Parathyroid adenoma (tissue), 2 donors: ENCODE data around the gene ZNF593.
A peak's percentile ranks its signal among the peaks of the same experiment; 100 is the strongest.

ENCODE experiments used
- H2AFZ ChIP-seq: fragments of 300-600 bp; sonication (generic); one replicate; pipeline ENCODE4 v1.7.0; 2017; ENCODE audit warnings: antibody characterized with exemption, mild to moderate bottlenecking
- H3K27ac ChIP-seq: fragments of 300-600 bp; sonication (generic); one replicate; pipeline ENCODE4 v1.7.0; 2017
- H3K27me3 ChIP-seq: fragments of 300-600 bp; sonication (generic); one replicate; pipeline ENCODE4 v1.7.0; 2017; ENCODE audit warnings: low read length; ENCODE audit not compliant: control insufficient read depth, insufficient read depth
- H3K36me3 ChIP-seq: fragments of 300-600 bp; sonication (generic); one replicate; pipeline ENCODE4 v1.7.0; 2017; ENCODE audit warnings: low read length; ENCODE audit not compliant: control insufficient read depth, insufficient read depth
- H3K4me1 ChIP-seq: fragments of 300-600 bp; sonication (generic); one replicate; pipeline ENCODE4 v1.7.0; 2017; ENCODE audit warnings: control low read depth
- H3K4me2 ChIP-seq: fragments of 300-600 bp; sonication (generic); one replicate; pipeline ENCODE4 v1.7.0; 2017; ENCODE audit warnings: low read length
- H3K4me3 ChIP-seq: fragments of 300-600 bp; sonication (generic); one replicate; pipeline ENCODE4 v1.7.0; 2017; ENCODE audit warnings: low read depth, low read length
- H3K79me2 ChIP-seq: fragments of 300-600 bp; sonication (generic); one replicate; pipeline ENCODE4 v1.7.0; 2017; ENCODE audit warnings: control low read depth
- H3K9ac ChIP-seq: fragments of 300-600 bp; sonication (generic); one replicate; pipeline ENCODE4 v1.7.0; 2017; ENCODE audit warnings: mild to moderate bottlenecking
- H3K9me3 ChIP-seq: fragments of 300-600 bp; sonication (generic); one replicate; pipeline ENCODE4 v1.7.0; 2017; ENCODE audit warnings: low read length; ENCODE audit not compliant: control insufficient read depth
- TF ChIP-seq, protein P1 (sequence below): fragments of 300-600 bp; sonication (generic); IDR thresholded peaks from one replicate; pipeline ENCODE4 v1.7.0; 2017; ENCODE audit warnings: antibody characterized with exemption, mild to moderate bottlenecking
- donor health status: primary hyperparathyroidism.

ZNF593 gene

DNA sequence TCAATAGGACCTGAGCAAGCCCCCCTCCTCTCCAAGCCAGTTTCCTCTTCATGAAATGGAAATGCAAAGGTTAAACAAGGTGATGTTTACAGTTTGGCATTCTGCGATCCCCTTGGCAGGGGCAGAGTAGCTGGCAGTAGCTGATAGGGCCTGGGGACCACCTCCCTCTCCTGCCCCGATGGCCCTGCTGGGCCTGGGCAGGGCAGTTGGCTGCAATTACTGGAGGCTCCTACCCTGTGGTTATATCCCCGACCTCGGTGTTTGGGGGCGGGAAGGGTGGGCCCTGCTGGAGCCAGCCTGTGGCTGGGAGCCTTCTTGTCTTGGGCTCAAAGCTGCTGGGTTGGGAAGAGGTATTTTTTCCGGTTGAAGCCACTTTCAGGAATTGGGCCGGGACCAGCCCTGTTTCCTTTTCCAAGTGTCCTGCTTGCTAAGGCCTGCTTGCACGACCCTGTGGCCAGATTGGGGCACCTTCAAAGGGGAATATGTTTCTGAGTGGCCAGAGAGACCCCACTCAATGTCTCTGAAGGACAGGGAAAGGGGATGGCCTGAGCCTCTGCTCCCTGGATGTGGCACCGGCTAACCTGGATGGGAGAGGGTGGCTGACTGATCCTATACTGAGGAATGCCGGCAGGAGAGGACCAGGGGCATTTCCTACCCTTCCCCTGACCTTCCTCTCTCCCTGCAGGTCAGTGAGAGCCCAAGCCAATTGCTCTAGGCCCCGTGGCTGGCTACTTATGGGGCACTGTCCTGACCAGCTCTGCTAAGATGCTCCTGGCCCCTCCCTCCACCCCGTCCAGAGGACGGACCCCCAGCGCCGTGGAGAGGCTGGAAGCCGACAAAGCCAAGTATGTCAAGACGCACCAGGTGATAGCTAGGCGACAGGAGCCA, 8.9 kb upstream of the ZNF593 start:
- H3K79me2 ChIP-seq, result no peaks in the 10 kb centered on the region
- peak overlapping the region; percentile 54 for H3K27ac ChIP-seq
- H3K9ac ChIP-seq, result no peak overlapping the region
- no peaks in the 10 kb centered on the region for H3K9me3 ChIP-seq
- no peaks in the 10 kb centered on the region for H3K36me3 ChIP-seq
- TF ChIP-seq, protein P1, sequence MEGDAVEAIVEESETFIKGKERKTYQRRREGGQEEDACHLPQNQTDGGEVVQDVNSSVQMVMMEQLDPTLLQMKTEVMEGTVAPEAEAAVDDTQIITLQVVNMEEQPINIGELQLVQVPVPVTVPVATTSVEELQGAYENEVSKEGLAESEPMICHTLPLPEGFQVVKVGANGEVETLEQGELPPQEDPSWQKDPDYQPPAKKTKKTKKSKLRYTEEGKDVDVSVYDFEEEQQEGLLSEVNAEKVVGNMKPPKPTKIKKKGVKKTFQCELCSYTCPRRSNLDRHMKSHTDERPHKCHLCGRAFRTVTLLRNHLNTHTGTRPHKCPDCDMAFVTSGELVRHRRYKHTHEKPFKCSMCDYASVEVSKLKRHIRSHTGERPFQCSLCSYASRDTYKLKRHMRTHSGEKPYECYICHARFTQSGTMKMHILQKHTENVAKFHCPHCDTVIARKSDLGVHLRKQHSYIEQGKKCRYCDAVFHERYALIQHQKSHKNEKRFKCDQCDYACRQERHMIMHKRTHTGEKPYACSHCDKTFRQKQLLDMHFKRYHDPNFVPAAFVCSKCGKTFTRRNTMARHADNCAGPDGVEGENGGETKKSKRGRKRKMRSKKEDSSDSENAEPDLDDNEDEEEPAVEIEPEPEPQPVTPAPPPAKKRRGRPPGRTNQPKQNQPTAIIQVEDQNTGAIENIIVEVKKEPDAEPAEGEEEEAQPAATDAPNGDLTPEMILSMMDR, result no peak
- H3K27me3 ChIP-seq, result no peaks in the 10 kb centered on the region
- peak overlapping the region; percentile 85 for H3K4me2 ChIP-seq
- no peaks in the 10 kb centered on the region for H3K4me1 ChIP-seq
- peak overlapping the region; percentile 42 for H3K4me3 ChIP-seq
- peak overlapping the region; percentile 85 for H2AFZ ChIP-seq

DNA sequence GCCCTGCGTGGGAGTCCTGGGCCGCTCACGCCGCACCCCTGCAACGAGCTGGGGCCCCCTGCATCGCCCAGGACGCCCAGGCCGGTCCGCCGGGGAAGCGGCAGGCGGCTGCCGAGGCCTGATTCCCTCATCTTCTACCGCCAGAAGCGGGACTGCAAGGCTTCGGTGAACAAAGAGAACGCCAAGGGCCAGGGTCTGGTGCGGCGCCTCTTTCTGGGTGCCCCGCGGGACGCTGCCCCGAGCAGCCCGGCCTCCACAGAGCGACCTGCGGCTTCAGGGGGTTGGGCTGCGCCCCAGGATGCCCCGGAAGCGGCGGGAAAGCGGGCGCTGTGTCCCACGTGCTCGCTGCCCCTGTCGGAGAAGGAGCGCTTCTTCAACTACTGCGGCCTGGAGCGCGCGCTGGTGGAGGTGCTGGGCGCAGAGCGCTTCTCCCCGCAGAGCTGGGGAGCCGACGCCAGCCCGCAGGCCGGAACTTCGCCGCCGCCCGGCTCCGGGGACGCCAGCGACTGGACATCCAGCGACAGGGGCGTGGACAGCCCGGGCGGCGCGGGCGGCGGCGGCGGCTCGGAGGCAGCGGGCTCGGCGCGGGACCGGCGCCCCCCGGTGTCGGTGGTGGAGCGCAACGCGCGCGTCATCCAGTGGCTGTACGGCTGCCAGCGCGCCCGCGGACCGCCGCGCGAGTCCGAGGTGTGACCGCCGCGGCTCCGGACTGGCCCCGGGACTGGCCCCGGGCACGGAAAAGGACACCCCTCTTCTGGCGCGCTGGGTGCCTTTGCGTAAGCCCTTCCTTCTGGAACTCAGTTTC, 8.1 kb upstream of the ZNF593 start:
- Histone ChIP-seq H3K9ac (no peak overlapping the region), H3K36me3 (no peaks in the 10 kb centered on the region), H3K27me3 (no peaks in the 10 kb centered on the region), H3K9me3 (no peaks in the 10 kb centered on the region), H3K4me2 (peak overlapping the region; percentile 85), H3K4me3 (peak overlapping the region; percentile 46), H3K4me1 (no peaks in the 10 kb centered on the region), H3K79me2 (no peaks in the 10 kb centered on the region), H3K27ac (peak overlapping the region; percentile 19), H2AFZ (peak overlapping the region; percentile 85)
- TF ChIP-seq, protein P1, result no peak

DNA sequence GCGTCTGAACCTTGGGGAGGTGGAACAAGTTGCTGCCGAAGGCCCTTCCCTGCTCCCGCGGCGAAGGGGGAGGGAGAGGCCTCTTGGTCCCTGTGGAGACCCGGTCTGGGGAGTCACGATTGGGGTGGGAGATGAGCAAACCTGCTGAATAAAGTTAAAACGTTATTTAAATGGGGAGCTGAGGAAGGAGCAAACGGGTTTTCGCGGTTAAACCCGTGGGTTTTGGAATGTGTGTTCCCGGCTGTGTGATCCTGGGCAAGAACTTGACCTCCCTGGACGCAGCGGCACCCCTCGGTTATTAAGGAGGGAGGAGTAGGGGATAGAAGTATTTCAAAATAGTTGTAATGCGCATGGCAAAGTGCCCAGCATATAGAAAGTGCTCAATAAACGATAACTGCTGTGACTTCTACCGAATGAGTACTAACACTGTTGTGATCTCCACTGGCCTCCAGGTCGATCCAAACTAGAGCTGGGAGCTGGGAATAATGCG, 7.4 kb upstream of the ZNF593 start:
- no peak overlapping the region for H3K9ac ChIP-seq
- H3K27ac ChIP-seq, result no peak overlapping the region

DNA sequence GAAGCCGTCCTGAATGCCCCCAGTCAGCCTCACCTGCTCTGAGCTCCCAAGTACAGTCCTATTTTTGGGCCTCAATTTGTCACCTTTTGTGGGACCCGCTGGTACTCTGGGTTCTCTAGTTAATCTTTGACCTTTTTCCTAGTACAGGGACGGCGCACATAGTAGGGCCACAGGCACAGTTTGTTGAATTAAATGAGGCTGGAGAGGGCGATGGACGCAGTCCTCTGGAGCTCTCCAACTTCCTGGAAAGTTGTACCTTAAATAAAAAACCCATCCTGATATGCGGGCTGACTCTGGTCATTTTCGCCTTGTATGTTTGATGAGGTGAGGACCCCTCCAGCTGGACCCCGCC, 6.0 kb upstream of the ZNF593 start:
- Histone ChIP-seq H3K9me3 (no peaks in the 10 kb centered on the region), H3K4me2 (peak overlapping the region; percentile 65), H3K36me3 (no peaks in the 10 kb centered on the region), H3K9ac (no peak overlapping the region), H3K27me3 (no peaks in the 10 kb centered on the region), H3K4me3 (no peak overlapping the region), H3K79me2 (no peaks in the 10 kb centered on the region), H3K4me1 (peaks cover 2% of the 10 kb centered on the region), H2AFZ (peak overlapping the region; percentile 73), H3K27ac (no peak overlapping the region)
- TF ChIP-seq, protein P1, result no peak

More for the DNA sequence above, 7.4 kb upstream of the ZNF593 start:
- H3K4me1 ChIP-seq, result no peaks in the 10 kb centered on the region
- TF ChIP-seq, protein P1, result no peak
- H3K9me3 ChIP-seq, result no peaks in the 10 kb centered on the region
- no peaks in the 10 kb centered on the region for H3K36me3 ChIP-seq
- peak overlapping the region; percentile 46 for H3K4me3 ChIP-seq
- H2AFZ ChIP-seq, result peak overlapping the region; percentile 69
- peak overlapping the region; percentile 85 for H3K4me2 ChIP-seq
- H3K27me3 ChIP-seq, result no peaks in the 10 kb centered on the region
- no peaks in the 10 kb centered on the region for H3K79me2 ChIP-seq
